Esophagus (tissue), 2 donors: ENCODE measurements around the gene CCDC136. TPM values are rescaled to one million over a fixed set of nuclear protein-coding genes. Genes with fewer than 3 reads are reported as not detected.
A peak's percentile ranks its signal among the peaks of the same experiment; 100 is the strongest.

ENCODE experiments used
- H3K27ac ChIP-seq, 2 donors: one replicate each; pipeline ENCODE4 v1.5.1; 2013; ENCODE audit warnings: low read depth in 2 of 2, mild to moderate bottlenecking in 2 of 2, inconsistent platforms in 1 of 2, low read length in 1 of 2, moderate library complexity in 1 of 2
- H3K27me3 ChIP-seq, 2 donors: one replicate each; pipeline ENCODE4 v1.6.1; 2013; ENCODE audit warnings: low read length in 2 of 2, control low read depth in 1 of 2, mild to moderate bottlenecking in 1 of 2; ENCODE audit not compliant: insufficient read depth in 2 of 2, control insufficient read depth in 1 of 2
- H3K36me3 ChIP-seq, 2 donors: one replicate each; pipeline ENCODE4 v1.6.1; 2013; ENCODE audit warnings: low read length in 1 of 2; ENCODE audit not compliant: control insufficient read depth in 2 of 2, insufficient read depth in 2 of 2
- H3K4me1 ChIP-seq, 2 donors: one replicate each; pipeline ENCODE4 v1.6.1; 2013; ENCODE audit warnings: low read length in 1 of 2; ENCODE audit not compliant: control insufficient read depth in 2 of 2, insufficient read depth in 2 of 2
- H3K4me3 ChIP-seq, 2 donors: one replicate each; pipeline ENCODE4 v1.5.1; 2013; ENCODE audit warnings: low read length in 2 of 2, mild to moderate bottlenecking in 2 of 2, low read depth in 1 of 2, moderate library complexity in 1 of 2
- H3K9me3 ChIP-seq, 2 donors: one replicate each; pipeline ENCODE4 v1.6.1; 2013; ENCODE audit warnings: mild to moderate bottlenecking in 2 of 2, low read depth in 1 of 2, low read length in 1 of 2, moderate library complexity in 1 of 2; ENCODE audit not compliant: control insufficient read depth in 2 of 2, insufficient read depth in 1 of 2
- WGBS, 2 donors: extraction: QIAGEN DNeasy Blood & Tissue Kit; methylation state at CpG; one replicate each; pipeline ENCODE4 v1.1.7; 2013; 5-methylcytosine and 5-hydroxymethylcytosine counted together
- polyA plus RNA-seq, 2 donors: library from polyadenylated mRNA; stranded (reverse); fragments of 200-250 nt; gene quantifications; one replicate each; pipeline ENCODE4 v1.2.3, GENCODE V29; 2013
- donor health status: healthy with polysubstance abuse.
- donor health status: Bipolar disorder and iron deficiency.

CCDC136 gene
- polyA plus RNA-seq, 2 donors, result 1.4 to 1.9 TPM

GRCh38 chr7:128856001-128856718 is 64.4 kb downstream of the CCDC136 start:
- no peaks in the 10 kb centered on the region for H3K9me3 ChIP-seq
- WGBS, 2 donors, result 78 to 87% methylated on average over 17 of the region's 17 CpGs
- no peaks in the 10 kb centered on the region for H3K27me3 ChIP-seq
- H3K27ac ChIP-seq, result no peak overlapping the region
- H3K4me1 ChIP-seq, result peaks cover 2 to 27% of the 10 kb centered on the region in 2 donors
- no peak overlapping the region for H3K4me3 ChIP-seq
- H3K36me3 ChIP-seq, result peaks cover 0 to 7% of the 10 kb centered on the region in 2 donors

DNA sequence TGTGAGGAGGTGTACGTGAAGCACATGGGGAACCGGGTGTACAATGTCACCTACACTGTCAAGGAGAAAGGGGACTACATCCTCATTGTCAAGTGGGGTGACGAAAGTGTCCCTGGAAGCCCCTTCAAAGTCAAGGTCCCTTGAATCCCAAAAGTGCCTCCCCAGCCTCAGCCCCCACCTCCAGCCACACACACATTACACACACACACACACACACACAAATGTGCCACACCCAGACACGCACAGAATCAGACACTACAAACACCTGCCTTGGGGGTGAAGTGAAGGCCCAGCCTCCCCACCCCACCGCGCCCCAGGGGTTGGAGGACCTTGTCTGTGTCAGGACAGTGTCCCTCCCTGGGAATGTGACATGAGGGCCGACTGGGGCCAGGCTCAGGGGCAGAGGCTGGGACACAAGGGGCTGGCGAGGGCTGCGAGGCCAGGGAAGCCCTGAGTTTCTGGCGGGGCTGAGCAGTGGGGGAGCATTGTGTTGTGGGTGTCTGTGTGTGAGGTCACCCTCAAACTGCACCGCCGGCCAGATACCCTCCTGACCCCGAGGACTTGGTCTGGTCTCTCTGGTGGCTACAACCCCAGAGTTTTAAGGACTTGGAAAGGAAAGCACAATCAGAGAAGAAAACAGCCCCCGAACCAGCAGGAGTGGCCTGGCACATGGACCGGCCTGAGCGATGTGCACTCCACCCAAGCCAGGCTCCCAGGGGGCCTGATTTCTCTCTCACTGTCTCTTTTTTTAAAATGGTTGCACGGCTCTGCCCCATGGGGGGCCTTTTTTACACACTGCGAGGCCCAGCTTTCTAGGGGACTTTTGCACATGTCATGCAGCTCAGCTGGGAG is 66.8 kb downstream of the CCDC136 start:
- 67 to 68% methylated on average over 16 to 18 of the region's 18 CpGs for WGBS, 2 donors
- Histone ChIP-seq H3K9me3 (no peaks in the 10 kb centered on the region), H3K4me1 (peaks cover 2 to 27% of the 10 kb centered on the region in 2 donors), H3K27me3 (no peaks in the 10 kb centered on the region), H3K27ac (peak overlapping the region; percentile 44 to 78), H3K36me3 (peaks cover 0 to 7% of the 10 kb centered on the region in 2 donors), H3K4me3 (no peak overlapping the region)

DNA sequence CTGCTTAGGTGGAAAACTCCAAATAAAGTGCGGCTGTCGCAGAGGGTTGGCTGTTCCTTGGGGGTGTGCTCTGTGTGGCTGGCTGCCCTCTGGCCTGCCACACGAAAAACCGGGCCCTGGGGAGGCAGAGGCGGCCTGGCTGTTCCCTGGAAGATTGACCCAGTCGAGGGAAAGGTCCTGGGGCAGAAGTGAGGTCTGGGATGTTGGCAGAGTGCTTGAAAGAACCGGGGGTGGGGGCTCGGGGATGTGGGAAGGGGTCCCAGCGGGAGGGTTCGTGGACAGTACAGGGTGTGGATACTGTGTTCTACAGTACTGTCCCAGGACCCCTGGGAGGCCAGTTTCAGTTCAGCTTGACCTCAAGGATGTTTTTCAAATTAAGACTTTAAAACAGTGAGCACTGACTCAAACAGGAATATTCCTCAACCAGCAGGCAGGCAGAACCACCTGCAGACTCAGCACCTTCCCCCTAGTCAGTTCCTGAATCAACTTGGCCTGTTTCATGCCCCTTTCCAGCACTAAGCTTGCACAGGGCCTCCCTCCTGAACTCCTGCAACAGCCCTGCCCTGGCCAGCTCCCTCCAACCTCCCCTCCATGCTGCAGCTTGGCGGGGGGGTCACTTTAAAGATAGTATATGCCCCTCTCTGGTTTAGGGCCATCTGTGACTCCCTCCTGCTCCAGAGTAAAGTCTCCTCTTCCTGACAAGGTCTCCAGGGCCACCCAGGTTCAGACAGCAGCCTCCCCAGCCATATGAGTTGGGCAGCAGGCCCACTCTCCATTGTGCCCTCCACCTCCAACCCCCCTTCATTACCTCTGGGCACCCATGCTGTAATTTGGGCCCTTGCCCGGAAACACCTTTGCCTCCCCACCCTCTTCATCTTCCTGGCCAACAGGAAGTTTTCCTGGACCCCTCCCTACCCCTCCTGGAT is 67.7 kb downstream of the CCDC136 start:
- no peaks in the 10 kb centered on the region for H3K27me3 ChIP-seq
- H3K36me3 ChIP-seq, result peaks cover 0 to under 1% of the 10 kb centered on the region in 2 donors
- H3K4me1 ChIP-seq, result peaks cover 2 to 27% of the 10 kb centered on the region in 2 donors
- no peaks in the 10 kb centered on the region for H3K9me3 ChIP-seq
- no peak overlapping the region for H3K4me3 ChIP-seq
- H3K27ac ChIP-seq, result peak overlapping the region; percentile 40 to 78
- 49 to 61% methylated on average over 12 of the region's 12 CpGs for WGBS, 2 donors

DNA sequence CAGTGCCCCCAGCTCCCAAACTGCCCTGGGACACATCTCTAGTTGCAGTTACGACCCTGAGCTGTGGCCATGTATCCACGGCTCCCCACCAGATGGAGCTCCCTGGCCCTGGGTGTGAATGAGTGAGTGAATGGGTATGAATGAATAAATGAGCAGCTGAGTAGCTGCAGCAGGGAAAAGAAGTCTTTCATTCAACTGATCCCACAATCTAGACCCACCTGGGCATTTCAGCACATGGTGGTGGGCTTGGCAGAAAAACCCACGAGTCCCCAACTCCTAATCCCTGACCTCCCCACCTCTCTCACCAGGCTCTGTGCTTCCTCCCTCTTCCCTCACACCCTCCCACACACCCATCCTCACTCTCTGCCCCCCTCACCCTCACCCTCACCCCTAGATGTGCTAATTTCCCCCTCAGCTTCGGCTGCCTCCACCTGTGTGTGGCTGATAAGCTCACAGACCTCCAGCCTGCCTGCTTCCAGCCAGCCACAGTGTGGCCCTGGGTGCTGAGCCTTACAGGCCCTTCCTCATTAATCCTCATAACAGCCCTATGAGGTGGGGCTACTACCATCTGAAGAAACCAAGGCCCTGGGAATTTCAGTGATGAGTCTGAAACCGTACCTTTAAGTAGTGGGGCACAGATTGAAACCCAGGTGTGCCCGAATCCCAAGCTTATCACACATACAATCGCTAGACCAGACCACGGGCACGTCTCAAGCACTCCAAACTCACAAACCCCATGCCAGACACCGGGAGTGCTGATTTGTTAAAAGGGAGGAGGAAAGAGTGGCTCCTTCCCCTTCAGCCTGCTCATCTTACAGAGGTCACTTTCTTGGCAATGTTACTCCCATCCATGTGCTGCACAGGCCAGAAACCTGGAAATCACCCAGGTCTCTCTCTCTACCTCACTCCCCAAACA is 68.6 kb downstream of the CCDC136 start:
- H3K4me3 ChIP-seq, result no peak overlapping the region
- H3K27ac ChIP-seq, result peak overlapping the region; percentile 4 to 40
- H3K9me3 ChIP-seq, result no peaks in the 10 kb centered on the region
- 40 to 51% methylated on average over 10 of the region's 10 CpGs for WGBS, 2 donors
- peaks cover 0 to 5% of the 10 kb centered on the region in 2 donors for H3K36me3 ChIP-seq
- H3K4me1 ChIP-seq, result peaks cover 2 to 27% of the 10 kb centered on the region in 2 donors
- no peaks in the 10 kb centered on the region for H3K27me3 ChIP-seq

- peaks cover 0 to 28% of the 10 kb centered on the region in 2 donors for H3K4me1 ChIP-seq
These were observed 70.3 kb downstream of the CCDC136 start for GRCh38 chr7:128861957-128862570.

DNA sequence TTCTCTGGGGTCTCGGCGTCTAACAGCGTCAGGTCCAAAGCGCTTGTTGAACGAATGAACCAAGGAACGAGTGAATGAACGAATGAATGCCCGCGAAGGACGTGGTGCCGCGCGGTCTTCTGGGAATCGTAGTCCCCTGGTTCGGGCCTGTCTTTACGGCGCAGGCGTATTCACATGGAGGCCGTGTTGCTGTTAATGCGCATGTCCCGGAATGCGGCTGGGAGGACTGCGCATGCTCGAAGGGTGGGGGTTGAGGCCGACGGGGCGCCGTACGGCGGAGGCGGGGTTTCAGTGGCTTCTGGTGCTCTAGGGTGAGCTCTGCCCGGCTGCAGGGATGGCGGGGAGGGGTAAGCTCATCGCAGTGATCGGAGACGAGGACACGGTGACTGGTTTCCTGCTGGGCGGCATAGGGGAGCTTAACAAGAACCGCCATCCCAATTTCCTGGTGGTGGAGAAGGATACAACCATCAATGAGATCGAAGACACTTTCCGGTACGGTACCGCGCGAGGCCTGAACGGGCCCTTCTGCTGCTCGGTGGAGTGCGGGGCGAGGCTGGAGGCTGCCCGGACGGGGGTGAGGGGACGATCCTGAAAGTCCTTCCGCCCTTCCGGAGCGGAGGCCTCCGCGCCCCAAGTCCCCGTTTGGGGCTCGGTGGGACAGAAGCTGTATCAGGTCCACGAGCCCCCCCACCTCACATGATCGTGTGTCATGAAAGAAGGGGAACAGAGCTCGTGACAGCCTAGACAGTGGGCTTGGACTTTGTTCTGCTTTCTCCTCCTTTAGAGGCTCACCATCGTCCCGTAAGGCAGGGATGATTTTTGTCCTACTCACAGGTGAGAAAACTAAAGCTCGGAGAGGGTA is 71.0 kb downstream of the CCDC136 start, which contains the start of gene ATP6V1F:
Gene ATP6V1F (plus strand): TSS at position 286 of the 862 bp plus-strand sequence. CDS start 49 bp downstream, at position 335.
- WGBS, 2 donors, result 0 to 1% methylated on average over 65 of the region's 65 CpGs
- peaks cover 0 to 28% of the 10 kb centered on the region in 2 donors for H3K4me1 ChIP-seq

More at GRCh38 chr7:128861957-128862570, 70.3 kb downstream of the CCDC136 start:
- peaks cover 0 to 18% of the 10 kb centered on the region in 2 donors for H3K36me3 ChIP-seq
- no peaks in the 10 kb centered on the region for H3K9me3 ChIP-seq
- peak overlapping the region; percentile 26 to 80 for H3K4me3 ChIP-seq
- no peaks in the 10 kb centered on the region for H3K27me3 ChIP-seq
- peak overlapping the region in 1 of 2 donors; percentile 79 for H3K27ac ChIP-seq
- WGBS, 2 donors, result 70 to 73% methylated on average over 15 of the region's 15 CpGs

GRCh38 chr7:128863433-128863989 is 71.7 kb downstream of the CCDC136 start:
- 0% methylated on average over 6 of the region's 6 CpGs for WGBS, 2 donors
- Histone ChIP-seq H3K4me3 (peak overlapping the region; percentile 80 to 93), H3K36me3 (peaks cover 0 to 18% of the 10 kb centered on the region in 2 donors), H3K9me3 (no peaks in the 10 kb centered on the region), H3K4me1 (peaks cover 5 to 30% of the 10 kb centered on the region in 2 donors), H3K27ac (peak overlapping the region; percentile 54 to 79), H3K27me3 (no peaks in the 10 kb centered on the region)

More for the DNA sequence above, 71.0 kb downstream of the CCDC136 start, which contains the start of gene ATP6V1F:
- Histone ChIP-seq H3K9me3 (no peaks in the 10 kb centered on the region), H3K27ac (peak within 1 kb of the TSS; percentile 54 to 79), H3K36me3 (peaks cover 0 to 18% of the 10 kb centered on the region in 2 donors), H3K27me3 (no peaks in the 10 kb centered on the region), H3K4me3 (peak within 1 kb of the TSS; percentile 80 to 93)
